GM23338 (cell line): ENCODE results near the gene CDKAL1. TPM values are rescaled to one million over a fixed set of nuclear protein-coding genes. Genes with fewer than 3 reads are reported as not detected.

ENCODE experiments used
- ATAC-seq: fragments of 200-7000 bp; cut with Tn5 transposase; 3 replicates; pipeline ENCODE4 v1.9.1; 2020
- DNase-seq: peaks from one replicate; pipeline ENCODE4 v3.0.0-alpha.2; 2015; ENCODE audit warnings: low spot score
- H2AFZ ChIP-seq: fragments of 200-600 bp; sonication (generic); 2 replicates; pipeline ENCODE4 v1.8.0; 2016; ENCODE audit warnings: antibody characterized with exemption, mild to moderate bottlenecking, moderate library complexity
- H3F3A ChIP-seq: fragments of 200-600 bp; sonication (generic); replicated peaks from 2 replicates; pipeline ENCODE4 v1.8.0; 2017; ENCODE audit warnings: antibody characterized with exemption, mixed run types, low read depth
- H3K27ac ChIP-seq: fragments of 200-600 bp; sonication (generic); 2 replicates; pipeline ENCODE4 v1.6.1; 2016; ENCODE audit warnings: low read depth
- H3K27me3 ChIP-seq: fragments of 200-600 bp; sonication (generic); 2 replicates; pipeline ENCODE4 v1.8.0; 2016; ENCODE audit warnings: mild to moderate bottlenecking, mixed run types, moderate library complexity; ENCODE audit not compliant: insufficient read depth
- H3K36me3 ChIP-seq: fragments of 200-600 bp; sonication (generic); 2 replicates; pipeline ENCODE4 v1.8.0; 2016; ENCODE audit warnings: mild to moderate bottlenecking; ENCODE audit not compliant: insufficient read depth
- H3K4me1 ChIP-seq: fragments of 200-600 bp; sonication (generic); 2 replicates; pipeline ENCODE4 v1.8.0; 2016; ENCODE audit warnings: mild to moderate bottlenecking, moderate library complexity; ENCODE audit not compliant: insufficient read depth
- H3K4me2 ChIP-seq: fragments of 200-600 bp; sonication (generic); 2 replicates; pipeline ENCODE4 v1.7.1; 2017; ENCODE audit warnings: mixed run types
- H3K4me3 ChIP-seq: fragments of 200-600 bp; sonication (generic); 2 replicates; pipeline ENCODE4 v1.6.1; 2016; ENCODE audit warnings: mixed run types
- H3K79me2 ChIP-seq: fragments of 200-600 bp; sonication (generic); replicated peaks from 2 replicates; pipeline ENCODE4 v1.8.0; 2017; ENCODE audit warnings: mild to moderate bottlenecking; ENCODE audit not compliant: insufficient read depth
- H3K9me2 ChIP-seq: fragments of 200-600 bp; sonication (generic); 2 replicates; pipeline ENCODE4 v1.8.0; 2017; ENCODE audit not compliant: insufficient read depth
- H4K20me1 ChIP-seq: fragments of 200-600 bp; sonication (generic); replicated peaks from 2 replicates; pipeline ENCODE4 v1.8.0; 2017; ENCODE audit warnings: mild to moderate bottlenecking; ENCODE audit not compliant: insufficient read depth
- H3K27ac Mint-ChIP-seq: 2 replicates; pipeline ENCODE4 v1.8.0; 2020; ENCODE audit warnings: inconsistent platforms, mild to moderate bottlenecking, moderate library complexity, mixed read lengths
- H3K27me3 Mint-ChIP-seq: 3 replicates; pipeline ENCODE4 v1.8.0; 2022; ENCODE audit warnings: low read depth, mild to moderate bottlenecking, moderate library complexity, mixed read lengths, inconsistent platforms; ENCODE audit not compliant: insufficient read depth, poor library complexity
- H3K36me3 Mint-ChIP-seq: 3 replicates; pipeline ENCODE4 v1.8.0; 2021; ENCODE audit warnings: low read depth, mild to moderate bottlenecking, inconsistent platforms, moderate library complexity, mixed read lengths
- H3K4me1 Mint-ChIP-seq: 3 replicates; pipeline ENCODE4 v1.8.0; 2020; ENCODE audit warnings: mild to moderate bottlenecking, inconsistent platforms, mixed read lengths
- H3K4me3 Mint-ChIP-seq: 3 replicates; pipeline ENCODE4 v1.8.0; 2021; ENCODE audit warnings: moderate library complexity, mild to moderate bottlenecking, inconsistent platforms, mixed read lengths
- H3K9me3 Mint-ChIP-seq: 3 replicates; pipeline ENCODE4 v1.8.0; 2020; ENCODE audit warnings: moderate library complexity, mild to moderate bottlenecking, inconsistent platforms, mixed read lengths
- CREB1 ChIP-seq: fragments of 250-450 bp; sonication (Bioruptor Pico); IDR thresholded peaks from 2 replicates; pipeline ENCODE4 v1.5.0; 2020; ENCODE audit warnings: low read depth, mild to moderate bottlenecking, moderate library complexity
- CTCF ChIP-seq, 2 experiments: fragments of 200-600 bp in 1 of 2; sonication (generic) in 1 of 2; conservative IDR thresholded peaks; 2 replicates each; pipeline versions ENCODE4 v1.5.1 to v1.6.1; 2016 to 2017; ENCODE audit warnings: antibody characterized with exemption in 2 of 2, low read depth in 2 of 2, mild to moderate bottlenecking in 2 of 2, moderate library complexity in 1 of 2
- EZH2 ChIP-seq: fragments of 200-600 bp; sonication (generic); IDR thresholded peaks from one replicate; pipeline ENCODE4 v1.8.0; 2017; ENCODE audit warnings: antibody characterized with exemption, mild to moderate bottlenecking, low read depth; ENCODE audit not compliant: unreplicated experiment
- EZH2phosphoT487 ChIP-seq: fragments of 200-600 bp; sonication (generic); IDR thresholded peaks from one replicate; pipeline ENCODE4 v1.8.1; 2018; ENCODE audit warnings: antibody characterized with exemption; ENCODE audit not compliant: unreplicated experiment
- JUNB ChIP-seq: IDR thresholded peaks from one replicate; pipeline ENCODE4 v1.6.1; 2016; ENCODE audit warnings: antibody characterized with exemption; ENCODE audit not compliant: unreplicated experiment
- NANOG ChIP-seq: IDR thresholded peaks from 2 replicates; pipeline ENCODE4 v1.6.1; 2016; ENCODE audit warnings: antibody characterized with exemption, borderline replicate concordance
- POLR2AphosphoS5 ChIP-seq: IDR thresholded peaks from 2 replicates; pipeline ENCODE4 v1.6.1; 2016; ENCODE audit warnings: antibody characterized with exemption, low read depth
- STAT1 ChIP-seq: IDR thresholded peaks from one replicate; pipeline ENCODE4 v1.6.1; 2016; ENCODE audit warnings: antibody characterized with exemption; ENCODE audit not compliant: unreplicated experiment
- ZNF114 ChIP-seq: fragments of 250-450 bp; sonication (Bioruptor Pico); IDR thresholded peaks from 2 replicates; pipeline ENCODE4 v1.5.0; 2020; ENCODE audit warnings: mild to moderate bottlenecking, moderate library complexity
- ZNF331 ChIP-seq: fragments of 250-450 bp; sonication (Bioruptor Pico); IDR thresholded peaks from 2 replicates; pipeline ENCODE4 v1.5.0; 2020; ENCODE audit warnings: low read depth, mild to moderate bottlenecking, moderate library complexity
- polyA plus RNA-seq: library from polyadenylated mRNA; unstranded; fragments of >200 nt; fragmentation: Nextera tagmentation; extraction: Ambion mirVana; gene quantifications from 2 replicates; pipeline ENCODE4 v1.2.1, GENCODE V29; 2016
- total RNA-seq: library from RNA; depleted of rRNA; stranded (reverse); fragments of >200 nt; shearing (Covaris generic); gene quantifications from 2 replicates; pipeline ENCODE4 v1.2.3, GENCODE V29; 2014
- TF ChIP-seq, protein P1 (sequence below): IDR thresholded peaks from one replicate; pipeline ENCODE4 v1.6.1; 2018; ENCODE audit warnings: antibody characterized with exemption; ENCODE audit not compliant: unreplicated experiment
- TF ChIP-seq, protein P2 (sequence below): IDR thresholded peaks from 2 replicates; pipeline ENCODE4 v1.6.1; 2016; ENCODE audit warnings: antibody characterized with exemption
- TF ChIP-seq, protein P3 (sequence below): fragments of 250-450 bp; sonication (Bioruptor Pico); IDR thresholded peaks from 2 replicates; pipeline ENCODE4 v1.5.0; 2020; ENCODE audit warnings: mild to moderate bottlenecking, moderate library complexity

The CDKAL1 gene
- total and polyA plus RNA-seq, 2 experiments from 2014 or later = 17.8 to 35.0 TPM

- no peaks in the 10 kb centered on the region for H3K79me2 ChIP-seq
- H3K27ac ChIP-seq = no peak overlapping the region
- peaks cover 11% of the 10 kb centered on the region for H3K4me1 ChIP-seq
- no peak for TF ChIP-seq STAT1
- TF ChIP-seq, protein P1, sequence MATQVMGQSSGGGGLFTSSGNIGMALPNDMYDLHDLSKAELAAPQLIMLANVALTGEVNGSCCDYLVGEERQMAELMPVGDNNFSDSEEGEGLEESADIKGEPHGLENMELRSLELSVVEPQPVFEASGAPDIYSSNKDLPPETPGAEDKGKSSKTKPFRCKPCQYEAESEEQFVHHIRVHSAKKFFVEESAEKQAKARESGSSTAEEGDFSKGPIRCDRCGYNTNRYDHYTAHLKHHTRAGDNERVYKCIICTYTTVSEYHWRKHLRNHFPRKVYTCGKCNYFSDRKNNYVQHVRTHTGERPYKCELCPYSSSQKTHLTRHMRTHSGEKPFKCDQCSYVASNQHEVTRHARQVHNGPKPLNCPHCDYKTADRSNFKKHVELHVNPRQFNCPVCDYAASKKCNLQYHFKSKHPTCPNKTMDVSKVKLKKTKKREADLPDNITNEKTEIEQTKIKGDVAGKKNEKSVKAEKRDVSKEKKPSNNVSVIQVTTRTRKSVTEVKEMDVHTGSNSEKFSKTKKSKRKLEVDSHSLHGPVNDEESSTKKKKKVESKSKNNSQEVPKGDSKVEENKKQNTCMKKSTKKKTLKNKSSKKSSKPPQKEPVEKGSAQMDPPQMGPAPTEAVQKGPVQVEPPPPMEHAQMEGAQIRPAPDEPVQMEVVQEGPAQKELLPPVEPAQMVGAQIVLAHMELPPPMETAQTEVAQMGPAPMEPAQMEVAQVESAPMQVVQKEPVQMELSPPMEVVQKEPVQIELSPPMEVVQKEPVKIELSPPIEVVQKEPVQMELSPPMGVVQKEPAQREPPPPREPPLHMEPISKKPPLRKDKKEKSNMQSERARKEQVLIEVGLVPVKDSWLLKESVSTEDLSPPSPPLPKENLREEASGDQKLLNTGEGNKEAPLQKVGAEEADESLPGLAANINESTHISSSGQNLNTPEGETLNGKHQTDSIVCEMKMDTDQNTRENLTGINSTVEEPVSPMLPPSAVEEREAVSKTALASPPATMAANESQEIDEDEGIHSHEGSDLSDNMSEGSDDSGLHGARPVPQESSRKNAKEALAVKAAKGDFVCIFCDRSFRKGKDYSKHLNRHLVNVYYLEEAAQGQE = no peak
- no peak for TF ChIP-seq EZH2phosphoT487
- TF ChIP-seq CTCF (conservative IDR thresholded peaks at IDR 0.05; ENCODE audit: low read depth in 2 of 2) = no peak
- no peak for TF ChIP-seq ZNF114
- no peak for TF ChIP-seq JUNB
- TF ChIP-seq EZH2 = no peak
- TF ChIP-seq, protein P2, sequence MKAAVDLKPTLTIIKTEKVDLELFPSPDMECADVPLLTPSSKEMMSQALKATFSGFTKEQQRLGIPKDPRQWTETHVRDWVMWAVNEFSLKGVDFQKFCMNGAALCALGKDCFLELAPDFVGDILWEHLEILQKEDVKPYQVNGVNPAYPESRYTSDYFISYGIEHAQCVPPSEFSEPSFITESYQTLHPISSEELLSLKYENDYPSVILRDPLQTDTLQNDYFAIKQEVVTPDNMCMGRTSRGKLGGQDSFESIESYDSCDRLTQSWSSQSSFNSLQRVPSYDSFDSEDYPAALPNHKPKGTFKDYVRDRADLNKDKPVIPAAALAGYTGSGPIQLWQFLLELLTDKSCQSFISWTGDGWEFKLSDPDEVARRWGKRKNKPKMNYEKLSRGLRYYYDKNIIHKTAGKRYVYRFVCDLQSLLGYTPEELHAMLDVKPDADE = no peak
- no peak for TF ChIP-seq POLR2AphosphoS5
- TF ChIP-seq, protein P3, sequence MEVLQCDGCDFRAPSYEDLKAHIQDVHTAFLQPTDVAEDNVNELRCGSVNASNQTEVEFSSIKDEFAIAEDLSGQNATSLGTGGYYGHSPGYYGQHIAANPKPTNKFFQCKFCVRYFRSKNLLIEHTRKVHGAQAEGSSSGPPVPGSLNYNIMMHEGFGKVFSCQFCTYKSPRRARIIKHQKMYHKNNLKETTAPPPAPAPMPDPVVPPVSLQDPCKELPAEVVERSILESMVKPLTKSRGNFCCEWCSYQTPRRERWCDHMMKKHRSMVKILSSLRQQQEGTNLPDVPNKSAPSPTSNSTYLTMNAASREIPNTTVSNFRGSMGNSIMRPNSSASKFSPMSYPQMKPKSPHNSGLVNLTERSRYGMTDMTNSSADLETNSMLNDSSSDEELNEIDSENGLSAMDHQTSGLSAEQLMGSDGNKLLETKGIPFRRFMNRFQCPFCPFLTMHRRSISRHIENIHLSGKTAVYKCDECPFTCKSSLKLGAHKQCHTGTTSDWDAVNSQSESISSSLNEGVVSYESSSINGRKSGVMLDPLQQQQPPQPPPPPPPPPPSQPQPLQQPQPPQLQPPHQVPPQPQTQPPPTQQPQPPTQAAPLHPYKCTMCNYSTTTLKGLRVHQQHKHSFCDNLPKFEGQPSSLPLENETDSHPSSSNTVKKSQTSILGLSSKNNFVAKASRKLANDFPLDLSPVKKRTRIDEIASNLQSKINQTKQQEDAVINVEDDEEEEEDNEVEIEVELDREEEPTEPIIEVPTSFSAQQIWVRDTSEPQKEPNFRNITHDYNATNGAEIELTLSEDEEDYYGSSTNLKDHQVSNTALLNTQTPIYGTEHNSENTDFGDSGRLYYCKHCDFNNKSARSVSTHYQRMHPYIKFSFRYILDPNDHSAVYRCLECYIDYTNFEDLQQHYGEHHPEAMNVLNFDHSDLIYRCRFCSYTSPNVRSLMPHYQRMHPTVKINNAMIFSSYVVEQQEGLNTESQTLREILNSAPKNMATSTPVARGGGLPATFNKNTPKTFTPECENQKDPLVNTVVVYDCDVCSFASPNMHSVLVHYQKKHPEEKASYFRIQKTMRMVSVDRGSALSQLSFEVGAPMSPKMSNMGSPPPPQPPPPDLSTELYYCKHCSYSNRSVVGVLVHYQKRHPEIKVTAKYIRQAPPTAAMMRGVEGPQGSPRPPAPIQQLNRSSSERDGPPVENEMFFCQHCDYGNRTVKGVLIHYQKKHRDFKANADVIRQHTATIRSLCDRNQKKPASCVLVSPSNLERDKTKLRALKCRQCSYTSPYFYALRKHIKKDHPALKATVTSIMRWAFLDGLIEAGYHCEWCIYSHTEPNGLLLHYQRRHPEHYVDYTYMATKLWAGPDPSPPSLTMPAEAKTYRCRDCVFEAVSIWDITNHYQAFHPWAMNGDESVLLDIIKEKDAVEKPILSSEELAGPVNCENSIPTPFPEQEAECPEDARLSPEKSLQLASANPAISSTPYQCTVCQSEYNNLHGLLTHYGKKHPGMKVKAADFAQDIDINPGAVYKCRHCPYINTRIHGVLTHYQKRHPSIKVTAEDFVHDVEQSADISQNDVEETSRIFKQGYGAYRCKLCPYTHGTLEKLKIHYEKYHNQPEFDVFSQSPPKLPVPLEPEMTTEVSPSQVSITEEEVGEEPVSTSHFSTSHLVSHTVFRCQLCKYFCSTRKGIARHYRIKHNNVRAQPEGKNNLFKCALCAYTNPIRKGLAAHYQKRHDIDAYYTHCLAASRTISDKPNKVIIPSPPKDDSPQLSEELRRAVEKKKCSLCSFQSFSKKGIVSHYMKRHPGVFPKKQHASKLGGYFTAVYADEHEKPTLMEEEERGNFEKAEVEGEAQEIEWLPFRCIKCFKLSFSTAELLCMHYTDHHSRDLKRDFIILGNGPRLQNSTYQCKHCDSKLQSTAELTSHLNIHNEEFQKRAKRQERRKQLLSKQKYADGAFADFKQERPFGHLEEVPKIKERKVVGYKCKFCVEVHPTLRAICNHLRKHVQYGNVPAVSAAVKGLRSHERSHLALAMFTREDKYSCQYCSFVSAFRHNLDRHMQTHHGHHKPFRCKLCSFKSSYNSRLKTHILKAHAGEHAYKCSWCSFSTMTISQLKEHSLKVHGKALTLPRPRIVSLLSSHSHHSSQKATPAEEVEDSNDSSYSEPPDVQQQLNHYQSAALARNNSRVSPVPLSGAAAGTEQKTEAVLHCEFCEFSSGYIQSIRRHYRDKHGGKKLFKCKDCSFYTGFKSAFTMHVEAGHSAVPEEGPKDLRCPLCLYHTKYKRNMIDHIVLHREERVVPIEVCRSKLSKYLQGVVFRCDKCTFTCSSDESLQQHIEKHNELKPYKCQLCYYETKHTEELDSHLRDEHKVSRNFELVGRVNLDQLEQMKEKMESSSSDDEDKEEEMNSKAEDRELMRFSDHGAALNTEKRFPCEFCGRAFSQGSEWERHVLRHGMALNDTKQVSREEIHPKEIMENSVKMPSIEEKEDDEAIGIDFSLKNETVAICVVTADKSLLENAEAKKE (CRISPR knock-in tag) = no peak
- TF ChIP-seq NANOG = no peak
- TF ChIP-seq ZNF331 (CRISPR knock-in tag) = no peak
- no peak for TF ChIP-seq CREB1 (CRISPR knock-in tag)
- Mint-ChIP-seq H3K9me3 (no peaks in the 10 kb centered on the region), H3K36me3 (no peaks in the 10 kb centered on the region), H3K27me3 (no peaks in the 10 kb centered on the region), H3K4me1 (peaks cover 30% of the 10 kb centered on the region), H3K27ac (no peak overlapping the region), H3K4me3 (no peak overlapping the region)
- no peaks in the 10 kb centered on the region for H3F3A ChIP-seq
- ATAC-seq (no peak), DNase-seq (no peak)
- no peaks in the 10 kb centered on the region for H3K36me3 ChIP-seq
- no peaks in the 10 kb centered on the region for H3K9me2 ChIP-seq
- no peak overlapping the region for H3K4me2 ChIP-seq
- no peak overlapping the region for H3K4me3 ChIP-seq
- no peaks in the 10 kb centered on the region for H3K27me3 ChIP-seq
- H2AFZ ChIP-seq = no peak overlapping the region
- no peaks in the 10 kb centered on the region for H4K20me1 ChIP-seq
Measured at GRCh38 chr6:21158873-21159272, 624.6 kb downstream of the CDKAL1 start.
